Transverse colon (tissue), 3 donors: ENCODE results near the gene ZNF581.

Experiments
- EP300 ChIP-seq: sonication (generic); formaldehyde crosslinking; IDR thresholded peaks from one replicate; pipeline ENCODE4 v1.6.1; 2017; ENCODE audit warnings: antibody characterized with exemption, low read depth
- POLR2A ChIP-seq: fragments of 450-650 bp; IDR thresholded peaks from one replicate; pipeline ENCODE4 v1.6.1; 2016; ENCODE audit warnings: antibody characterized with exemption, mild to moderate bottlenecking, moderate library complexity
- TF ChIP-seq, protein P1 (sequence below), 5 experiments: fragments of 200-600 bp in 3 of 5; fragments of 450-650 bp in 2 of 5; sonication (generic) in 3 of 5; IDR thresholded peaks; 1 replicate in 2 of 5; 2 replicates in 3 of 5; pipeline ENCODE4 v1.5.1; 2016 to 2017; ENCODE audit warnings: antibody characterized with exemption in 5 of 5, inconsistent platforms in 3 of 5, mild to moderate bottlenecking in 2 of 5, moderate library complexity in 1 of 5

DNA sequence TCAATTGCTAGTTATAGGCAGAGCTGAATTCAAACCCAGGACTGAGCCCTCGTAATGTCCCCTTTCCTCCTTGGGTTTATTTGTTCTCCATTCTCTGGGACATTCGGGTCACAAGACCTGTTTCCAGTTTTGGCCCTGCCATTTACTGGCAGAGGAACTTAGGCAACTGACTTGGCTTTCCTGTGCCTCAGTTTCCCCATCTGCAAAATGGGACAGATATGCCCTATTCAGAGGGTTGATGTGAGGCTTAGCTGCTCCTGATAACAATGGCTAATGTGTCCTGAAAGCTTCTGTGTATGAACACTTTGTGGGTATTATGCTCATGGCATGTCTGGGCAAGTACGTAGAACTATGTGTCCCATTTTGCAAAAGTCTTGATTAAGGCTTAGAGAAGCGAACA is 42.4 kb upstream of the ZNF581 start:
- TF ChIP-seq, protein P1, sequence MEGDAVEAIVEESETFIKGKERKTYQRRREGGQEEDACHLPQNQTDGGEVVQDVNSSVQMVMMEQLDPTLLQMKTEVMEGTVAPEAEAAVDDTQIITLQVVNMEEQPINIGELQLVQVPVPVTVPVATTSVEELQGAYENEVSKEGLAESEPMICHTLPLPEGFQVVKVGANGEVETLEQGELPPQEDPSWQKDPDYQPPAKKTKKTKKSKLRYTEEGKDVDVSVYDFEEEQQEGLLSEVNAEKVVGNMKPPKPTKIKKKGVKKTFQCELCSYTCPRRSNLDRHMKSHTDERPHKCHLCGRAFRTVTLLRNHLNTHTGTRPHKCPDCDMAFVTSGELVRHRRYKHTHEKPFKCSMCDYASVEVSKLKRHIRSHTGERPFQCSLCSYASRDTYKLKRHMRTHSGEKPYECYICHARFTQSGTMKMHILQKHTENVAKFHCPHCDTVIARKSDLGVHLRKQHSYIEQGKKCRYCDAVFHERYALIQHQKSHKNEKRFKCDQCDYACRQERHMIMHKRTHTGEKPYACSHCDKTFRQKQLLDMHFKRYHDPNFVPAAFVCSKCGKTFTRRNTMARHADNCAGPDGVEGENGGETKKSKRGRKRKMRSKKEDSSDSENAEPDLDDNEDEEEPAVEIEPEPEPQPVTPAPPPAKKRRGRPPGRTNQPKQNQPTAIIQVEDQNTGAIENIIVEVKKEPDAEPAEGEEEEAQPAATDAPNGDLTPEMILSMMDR (IDR thresholded peaks at IDR 0.05) = no peak
- TF ChIP-seq EP300 = no peak
- TF ChIP-seq POLR2A = no peak
